ENCODE data around the gene IL9.

- TF ChIP-seq CTCF (conservative IDR thresholded peaks at IDR 0.05; ENCODE audit: low read depth, low read length) (no peak), EZH2 (IDR thresholded peaks at IDR 0.05; ENCODE audit: borderline replicate concordance, low read depth, low read length, poor library complexity, severe bottlenecking) (no peak)
Observed at GRCh38 chr5:135878156-135878620, 17.5 kb downstream of the IL9 start.

All from A673 (cell line).